Fibroblast of lung (primary cell): ENCODE data around the gene NADK. TPM values are rescaled to one million over a fixed set of nuclear protein-coding genes. Genes with fewer than 3 reads are reported as not detected.

Experiments
- DNase-seq, 2 donors: peaks; one replicate each; pipeline versions ENCODE4 v3.0.0 to v3.0.0-alpha.2; 2010; ENCODE audit warnings: low read depth in 2 of 2
- H2AFZ ChIP-seq: 2 replicates; pipeline ENCODE4 v1.5.1; 2012; ENCODE audit warnings: low read length, control low read depth, inconsistent platforms
- H3K27ac ChIP-seq: 2 replicates; pipeline ENCODE4 v1.5.1; 2011; ENCODE audit warnings: low read length, control low read depth; ENCODE audit not compliant: insufficient read depth
- H3K27me3 ChIP-seq: 2 replicates; pipeline ENCODE4 v1.5.1; 2011; ENCODE audit warnings: mild to moderate bottlenecking, low read length; ENCODE audit not compliant: control insufficient read depth, insufficient read depth
- H3K36me3 ChIP-seq: 2 replicates; pipeline ENCODE4 v1.5.1; 2011; ENCODE audit warnings: low read length; ENCODE audit not compliant: control insufficient read depth, insufficient read depth
- H3K4me1 ChIP-seq: 2 replicates; pipeline ENCODE4 v1.5.1; 2011; ENCODE audit warnings: low read length; ENCODE audit not compliant: control insufficient read depth, insufficient read depth; ENCODE audit errors: extremely low read depth
- H3K4me2 ChIP-seq: 2 replicates; pipeline ENCODE4 v1.5.1; 2011; ENCODE audit warnings: low read length, control low read depth; ENCODE audit not compliant: insufficient read depth; ENCODE audit errors: extremely low read depth
- H3K4me3 ChIP-seq, 4 experiments: fragments of 200-600 bp in 1 of 4; sonication (generic) in 1 of 4; replicated peaks in 1 of 4; 2 replicates each; pipeline ENCODE4 v1.5.1; 2011 to 2016; ENCODE audit warnings: low read length in 4 of 4, low read depth in 3 of 4, mild to moderate bottlenecking in 3 of 4, control low read depth in 2 of 4, inconsistent platforms in 1 of 4, mixed read lengths in 1 of 4; ENCODE audit not compliant: insufficient read depth in 1 of 4; ENCODE audit errors: control extremely low read depth in 1 of 4
- H3K79me2 ChIP-seq: 2 replicates; pipeline ENCODE4 v1.5.1; 2012; ENCODE audit warnings: mild to moderate bottlenecking, low read length, inconsistent platforms; ENCODE audit not compliant: control insufficient read depth, insufficient read depth
- H3K9ac ChIP-seq: 2 replicates; pipeline ENCODE4 v1.5.1; 2011; ENCODE audit warnings: mild to moderate bottlenecking, low read length, control low read depth; ENCODE audit not compliant: insufficient read depth
- H3K9me3 ChIP-seq: 2 replicates; pipeline ENCODE4 v1.5.1; 2012; ENCODE audit warnings: low read depth, low read length; ENCODE audit not compliant: control insufficient read depth, insufficient read depth
- H4K20me1 ChIP-seq: 2 replicates; pipeline ENCODE4 v1.5.1; 2011; ENCODE audit warnings: low read length; ENCODE audit not compliant: control insufficient read depth, insufficient read depth; ENCODE audit errors: extremely low read depth
- CTCF ChIP-seq, 2 donors: IDR thresholded peaks in 1 of 2; conservative IDR thresholded peaks in 1 of 2; 1 replicate in 1 of 2; 2 replicates in 1 of 2; pipeline ENCODE4 v1.5.1; 2011 to 2012; ENCODE audit warnings: low read length in 2 of 2, control low read depth in 1 of 2, inconsistent platforms in 1 of 2, low read depth in 1 of 2, mild to moderate bottlenecking in 1 of 2
- EZH2 ChIP-seq: IDR thresholded peaks from 2 replicates; pipeline ENCODE4 v1.5.1; 2012; ENCODE audit warnings: low read length, control low read depth, mild to moderate bottlenecking; ENCODE audit errors: missing control alignments
- polyA plus RNA-seq, 2 donors: library from polyadenylated mRNA; depleted of rRNA in 1 of 2; stranded (reverse) in 1 of 2; unstranded in 1 of 2; fragments of >200 nt; gene quantifications; 2 replicates each; pipeline ENCODE4 v1.2.1, GENCODE V29; 2011 to 2012; ENCODE audit warnings: missing spikeins in 1 of 2
- total RNA-seq: library from RNA; depleted of rRNA; stranded (reverse); fragments of >200 nt; gene quantifications from 2 replicates; pipeline ENCODE4 v1.2.1, GENCODE V29; 2014

The NADK gene
- total and polyA plus RNA-seq, 2 donors (not counting 1 experiment from before 2014, with no cell fraction given): 32.7 to 35.0 TPM

- no peaks in the 10 kb centered on the region for H3K4me1 ChIP-seq
- H3K36me3 ChIP-seq: peaks cover 42% of the 10 kb centered on the region
- no peak overlapping the region for H2AFZ ChIP-seq
- H3K27ac ChIP-seq: no peak overlapping the region
- H3K27me3 ChIP-seq: no peaks in the 10 kb centered on the region
- TF ChIP-seq EZH2: no peak
- TF ChIP-seq CTCF (conservative IDR thresholded peaks at IDR 0.05 in 1 of 2, IDR thresholded peaks at IDR 0.05 in 1 of 2; ENCODE audit: low read depth in 1 of 2, low read length in 2 of 2): no peak
- H3K4me2 ChIP-seq: no peak overlapping the region
- peaks cover 5% of the 10 kb centered on the region for H3K79me2 ChIP-seq
- H4K20me1 ChIP-seq: no peaks in the 10 kb centered on the region
- no peak for DNase-seq
- H3K9me3 ChIP-seq: no peaks in the 10 kb centered on the region
- no peak overlapping the region for H3K9ac ChIP-seq
- H3K4me3 ChIP-seq: no peak overlapping the region
These were observed 20.1 kb downstream of the NADK start for GRCh38 chr1:1758059-1758621.

GRCh38 chr1:1757422-1758058, 20.7 kb downstream of the NADK start:
- no peak overlapping the region for H3K27ac ChIP-seq
- no peaks in the 10 kb centered on the region for H3K9me3 ChIP-seq
- H3K36me3 ChIP-seq: peaks cover 42% of the 10 kb centered on the region
- no peak for DNase-seq
- no peaks in the 10 kb centered on the region for H4K20me1 ChIP-seq
- no peak overlapping the region for H2AFZ ChIP-seq
- peaks cover 5% of the 10 kb centered on the region for H3K79me2 ChIP-seq
- TF ChIP-seq EZH2: no peak
- no peak for TF ChIP-seq CTCF (conservative IDR thresholded peaks at IDR 0.05 in 1 of 2, IDR thresholded peaks at IDR 0.05 in 1 of 2; ENCODE audit: low read depth in 1 of 2, low read length in 2 of 2)
- H3K27me3 ChIP-seq: no peaks in the 10 kb centered on the region
- H3K4me3 ChIP-seq: no peak overlapping the region
- H3K4me1 ChIP-seq: no peaks in the 10 kb centered on the region
- no peak overlapping the region for H3K9ac ChIP-seq
- no peak overlapping the region for H3K4me2 ChIP-seq

GRCh38 chr1:1756661-1757421, 21.4 kb downstream of the NADK start:
- H4K20me1 ChIP-seq: no peaks in the 10 kb centered on the region
- no peak overlapping the region for H3K4me3 ChIP-seq
- H3K4me1 ChIP-seq: no peaks in the 10 kb centered on the region
- no peak overlapping the region for H3K9ac ChIP-seq
- TF ChIP-seq EZH2: no peak
- no peak for TF ChIP-seq CTCF (conservative IDR thresholded peaks at IDR 0.05 in 1 of 2, IDR thresholded peaks at IDR 0.05 in 1 of 2; ENCODE audit: low read depth in 1 of 2, low read length in 2 of 2)
- H3K4me2 ChIP-seq: no peak overlapping the region
- H3K27me3 ChIP-seq: no peaks in the 10 kb centered on the region
- H3K36me3 ChIP-seq: peaks cover 40% of the 10 kb centered on the region
- DNase-seq: no peak
- no peaks in the 10 kb centered on the region for H3K9me3 ChIP-seq
- peaks cover 5% of the 10 kb centered on the region for H3K79me2 ChIP-seq
- H2AFZ ChIP-seq: no peak overlapping the region
- no peak overlapping the region for H3K27ac ChIP-seq
